B cell (primary cell): ENCODE data around the gene RIC3. TPM values are rescaled to one million over a fixed set of nuclear protein-coding genes. Genes with fewer than 3 reads are reported as not detected.

ENCODE experiments used
- ATAC-seq: fragments of 200-7000 bp; cut with Tn5 transposase; one replicate; pipeline ENCODE4 v1.10.0; 2021; ENCODE audit warnings: low read depth, mild to moderate bottlenecking, moderate number of reproducible peaks, moderate library complexity
- CTCF ChIA-PET: fragments of 350-600 bp; sonication (Branson Sonifier 250); formaldehyde crosslinking; loops from one replicate; lab custom pipeline; 2021; ENCODE audit warnings: antibody characterized with exemption, inconsistent platforms; lab: Charles Lee
- POLR2A ChIA-PET: fragments of 350-600 bp; sonication (Branson Sonifier 250); formaldehyde crosslinking; loops from one replicate; lab custom pipeline; 2021; ENCODE audit warnings: antibody characterized with exemption; lab: Charles Lee
- DNase-seq: peaks from one replicate; pipeline ENCODE4 v3.0.0; 2013
- H2AFZ ChIP-seq: 2 replicates; pipeline ENCODE4 v1.6.1; 2012; ENCODE audit warnings: mild to moderate bottlenecking, low read depth, low read length; ENCODE audit not compliant: insufficient read depth, poor library complexity, severe bottlenecking
- H3K27ac ChIP-seq, 2 donors: 1 replicate in 1 of 2; 2 replicates in 1 of 2; pipeline ENCODE4 v1.5.1; 2012 to 2013; ENCODE audit warnings: low read length in 2 of 2, mild to moderate bottlenecking in 2 of 2, moderate library complexity in 1 of 2
- H3K27me3 ChIP-seq, 4 experiments: fragments of 200-600 bp in 1 of 4; sonication (generic) in 1 of 4; replicated peaks in 1 of 4; 1 replicate in 2 of 4; 2 replicates in 2 of 4; pipeline versions ENCODE4 v1.6.1 to v1.7.0; 2013 to 2016; ENCODE audit warnings: low read length in 3 of 4, mild to moderate bottlenecking in 2 of 4, mixed read lengths in 1 of 4, moderate library complexity in 1 of 4; ENCODE audit not compliant: insufficient read depth in 4 of 4, control insufficient read depth in 3 of 4; ENCODE audit errors: control extremely low read depth in 1 of 4
- H3K36me3 ChIP-seq, 2 experiments: replicated peaks in 1 of 2; 1 replicate in 1 of 2; 2 replicates in 1 of 2; pipeline versions ENCODE4 v1.6.1 to v1.7.1; 2013; ENCODE audit warnings: low read length in 1 of 2; ENCODE audit not compliant: insufficient read depth in 2 of 2, control insufficient read depth in 1 of 2; ENCODE audit errors: control extremely low read depth in 1 of 2, extremely low read depth in 1 of 2
- H3K4me1 ChIP-seq, 2 donors: fragments of 200-600 bp in 1 of 2; sonication (generic) in 1 of 2; 1 replicate in 1 of 2; 2 replicates in 1 of 2; pipeline versions ENCODE4 v1.5.1 to v1.6.1; 2013 to 2017; ENCODE audit warnings: low read length in 2 of 2; ENCODE audit not compliant: control insufficient read depth in 2 of 2, insufficient read depth in 2 of 2
- H3K4me2 ChIP-seq: replicated peaks from 2 replicates; pipeline ENCODE3; 2012; ENCODE audit warnings: mild to moderate bottlenecking, low read depth, low read length; ENCODE audit not compliant: poor library complexity, severe bottlenecking
- H3K4me3 ChIP-seq, 5 experiments: fragments of 200-600 bp in 1 of 5; sonication (generic) in 1 of 5; 1 replicate in 3 of 5; 2 replicates in 2 of 5; pipeline versions ENCODE4 v1.5.1 to v1.7.0; 2011 to 2016; ENCODE audit warnings: low read length in 4 of 5, mild to moderate bottlenecking in 4 of 5, low read depth in 2 of 5, control low read depth in 1 of 5, moderate library complexity in 1 of 5; ENCODE audit not compliant: insufficient read depth in 1 of 5; ENCODE audit errors: control extremely low read depth in 1 of 5, extremely low read depth in 1 of 5
- H3K79me2 ChIP-seq: fragments of 200-600 bp; sonication (generic); one replicate; pipeline ENCODE4 v1.6.0; 2016; ENCODE audit warnings: low read length; ENCODE audit not compliant: control insufficient read depth, insufficient read depth
- H3K9ac ChIP-seq: fragments of 200-600 bp; sonication (generic); 2 replicates; pipeline ENCODE4 v1.6.1; 2017; ENCODE audit warnings: mild to moderate bottlenecking, low read length, moderate library complexity
- H3K9me3 ChIP-seq, 3 donors: one replicate each; pipeline versions ENCODE4 v1.6.1 to v1.7.1; 2013; ENCODE audit warnings: low read length in 2 of 3; ENCODE audit not compliant: control insufficient read depth in 2 of 3, insufficient read depth in 1 of 3; ENCODE audit errors: control extremely low read depth in 1 of 3
- H4K20me1 ChIP-seq: 2 replicates; pipeline ENCODE4 v1.6.0; 2012; ENCODE audit warnings: mild to moderate bottlenecking, low read length; ENCODE audit not compliant: insufficient read depth, control insufficient read depth, poor library complexity, severe bottlenecking
- H3K27ac Mint-ChIP-seq: one replicate; pipeline ENCODE4 v1.8.0; 2021; ENCODE audit warnings: mixed read lengths
- H3K27me3 Mint-ChIP-seq: one replicate; pipeline ENCODE4 v1.8.0; 2021; ENCODE audit warnings: mixed read lengths
- H3K4me1 Mint-ChIP-seq: one replicate; pipeline ENCODE4 v1.8.0; 2021; ENCODE audit warnings: mixed read lengths
- H3K4me3 Mint-ChIP-seq: one replicate; pipeline ENCODE4 v1.8.0; 2021; ENCODE audit warnings: mixed read lengths
- H3K9me3 Mint-ChIP-seq: one replicate; pipeline ENCODE4 v1.8.0; 2022; ENCODE audit warnings: mixed read lengths; ENCODE audit not compliant: insufficient read depth
- CTCF ChIP-seq: fragments of 200-600 bp; IDR thresholded peaks from one replicate; pipeline ENCODE4 v1.8.0; 2022; ENCODE audit warnings: antibody characterized with exemption, mild to moderate bottlenecking
- EZH2 ChIP-seq: IDR thresholded peaks from 2 replicates; pipeline ENCODE4 v1.6.1; 2012; ENCODE audit warnings: borderline replicate concordance, low read depth, mild to moderate bottlenecking, moderate library complexity, low read length; ENCODE audit not compliant: insufficient read depth, poor library complexity, severe bottlenecking
- WGBS: methylation state at CpG from one replicate; pipeline ENCODE4 v1.1.5; 2013; ENCODE audit warnings: missing lambda C conversion rate; ENCODE audit not compliant: insufficient coverage; 5-methylcytosine and 5-hydroxymethylcytosine counted together
- intact Hi-C: fragments of 100-400 bp; cut with micrococcal nuclease; formaldehyde crosslinking; loops from one replicate; pipeline ENCODE4 v1.10.0; 2022
- polyA plus RNA-seq: library from polyadenylated mRNA; depleted of rRNA; stranded (reverse); fragments of >200 nt; gene quantifications from 2 replicates; pipeline ENCODE4 v1.2.3, GENCODE V29; 2012
- total RNA-seq, 2 donors: library from RNA; stranded (reverse); fragments of 120-200 nt in 1 of 2; gene quantifications; 1 replicate in 1 of 2; 2 replicates in 1 of 2; pipeline versions ENCODE4 v1.2.3 to v1.2.4, GENCODE V29; 2013 to 2022

The RIC3 gene
- total and polyA plus RNA-seq, 2 donors (not counting 1 experiment from before 2014, with no cell fraction given) = 62.4 to 74.6 TPM

- Histone ChIP-seq H2AFZ (no peak overlapping the region), H4K20me1 (no peaks in the 10 kb centered on the region), H3K4me1 (no peaks in the 10 kb centered on the region), H3K79me2 (no peaks in the 10 kb centered on the region), H3K9ac (no peak overlapping the region), H3K4me2 (no peak overlapping the region), H3K27me3 (peaks cover 0 to 7% (median 1%) of the 10 kb centered on the region in 4 experiments), H3K4me3 (no peak overlapping the region), H3K36me3 (no peaks in the 10 kb centered on the region), H3K9me3 (peaks cover 0 to 4% (median 0%) of the 10 kb centered on the region in 3 donors), H3K27ac (no peak overlapping the region)
- no peak for ATAC-seq
- ChIA-PET POLR2A (no interaction called here), CTCF (interaction anchor here (2.1 kb wide), 1 partner anchor 77 kb away, joined by 6 read pairs; the partner anchor contains the start of gene LMO1)
- Mint-ChIP-seq H3K4me1 (no peaks in the 10 kb centered on the region), H3K9me3 (peaks cover 3% of the 10 kb centered on the region), H3K4me3 (no peak overlapping the region), H3K27me3 (peaks cover 44% of the 10 kb centered on the region), H3K27ac (no peak overlapping the region)
- WGBS = no CpG with 5 or more reads among the region's 2 CpGs
- DNase-seq = no peak
- TF ChIP-seq CTCF (no peak), EZH2 (no peak)
- intact Hi-C loops = no loop called here
Observed at GRCh38 chr11:8186429-8186828, 17.6 kb upstream of the RIC3 start.

GRCh38 chr11:8183111-8183510 lies 14.3 kb upstream of the RIC3 start:
- no peak overlapping the region for H3K4me3 Mint-ChIP-seq
- ChIA-PET CTCF (interaction anchor here (2.0 kb wide), 1 partner anchor 10 kb away, joined by 7 read pairs; no protein-coding TSS in a partner anchor), POLR2A (no interaction called here)
- no peaks in the 10 kb centered on the region for H4K20me1 ChIP-seq
- no peak overlapping the region for H3K4me2 ChIP-seq
- 100% methylated on average over 1 of the region's 5 CpGs for WGBS
- intact Hi-C loops = no loop called here
- peaks cover 0 to 7% (median 2%) of the 10 kb centered on the region in 4 experiments for H3K27me3 ChIP-seq
- H3K9me3 Mint-ChIP-seq = peaks cover 3% of the 10 kb centered on the region
- TF ChIP-seq EZH2 (no peak), CTCF (no peak)
- H3K79me2 ChIP-seq = no peaks in the 10 kb centered on the region
- no peak for ATAC-seq
- no peak overlapping the region for H3K27ac ChIP-seq
- no peaks in the 10 kb centered on the region for H3K36me3 ChIP-seq
- no peak for DNase-seq
- H3K4me1 ChIP-seq = no peaks in the 10 kb centered on the region
- peaks cover 0 to 4% (median 0%) of the 10 kb centered on the region in 3 donors for H3K9me3 ChIP-seq
- H3K9ac ChIP-seq = no peak overlapping the region
- no peaks in the 10 kb centered on the region for H3K4me1 Mint-ChIP-seq
- H2AFZ ChIP-seq = no peak overlapping the region
- H3K4me3 ChIP-seq = no peak overlapping the region
- H3K27ac Mint-ChIP-seq = no peak overlapping the region
- peaks cover 55% of the 10 kb centered on the region for H3K27me3 Mint-ChIP-seq
